Cardiac muscle cell (in vitro differentiated cells and primary cell): Measurements from ENCODE around the gene SNAP91. TPM values are rescaled to one million over a fixed set of nuclear protein-coding genes. Genes with fewer than 3 reads are reported as not detected.

Source experiments
- DNase-seq, 2 donors: peaks; one replicate each; pipeline versions ENCODE4 v3.0.0 to v3.0.0-alpha.2; 2010 to 2017; ENCODE audit warnings: low read depth in 1 of 2, low spot score in 1 of 2
- H3K27ac ChIP-seq: fragments of 200-600 bp; sonication (generic); 2 replicates; pipeline ENCODE4 v1.5.1; 2016
- H3K27me3 ChIP-seq: fragments of 200-600 bp; sonication (generic); 2 replicates; pipeline ENCODE4 v1.6.0; 2016; ENCODE audit warnings: control low read depth
- H3K36me3 ChIP-seq: fragments of 200-600 bp; sonication (generic); 2 replicates; pipeline ENCODE4 v1.5.1; 2016; ENCODE audit warnings: control low read depth
- H3K4me1 ChIP-seq: fragments of 200-600 bp; sonication (generic); 2 replicates; pipeline ENCODE4 v1.8.1; 2017; ENCODE audit warnings: low read depth, mild to moderate bottlenecking, mixed run types
- H3K4me3 ChIP-seq: fragments of 200-600 bp; sonication (generic); 2 replicates; pipeline ENCODE4 v1.5.1; 2016; ENCODE audit warnings: mild to moderate bottlenecking
- H3K9me3 ChIP-seq: fragments of 200-600 bp; sonication (generic); 2 replicates; pipeline ENCODE4 v1.5.1; 2017; ENCODE audit warnings: low read depth, mild to moderate bottlenecking, control low read depth
- CTCF ChIP-seq: IDR thresholded peaks from 2 replicates; pipeline ENCODE4 v1.5.1; 2012; ENCODE audit warnings: low read depth, mild to moderate bottlenecking, low read length
- polyA plus RNA-seq: library from polyadenylated mRNA; unstranded; fragments of >200 nt; fragmentation: Nextera tagmentation; extraction: Ambion mirVana; gene quantifications from 2 replicates; pipeline ENCODE4 v1.2.1, GENCODE V29; 2016
- total RNA-seq: library from RNA; depleted of rRNA; stranded (reverse); fragments of >200 nt; gene quantifications from 2 replicates; pipeline ENCODE4 v1.2.3, GENCODE V29; 2016

Gene SNAP91
- total and polyA plus RNA-seq, 2 experiments from 2014 or later = 18.3 to 27.4 TPM

DNA sequence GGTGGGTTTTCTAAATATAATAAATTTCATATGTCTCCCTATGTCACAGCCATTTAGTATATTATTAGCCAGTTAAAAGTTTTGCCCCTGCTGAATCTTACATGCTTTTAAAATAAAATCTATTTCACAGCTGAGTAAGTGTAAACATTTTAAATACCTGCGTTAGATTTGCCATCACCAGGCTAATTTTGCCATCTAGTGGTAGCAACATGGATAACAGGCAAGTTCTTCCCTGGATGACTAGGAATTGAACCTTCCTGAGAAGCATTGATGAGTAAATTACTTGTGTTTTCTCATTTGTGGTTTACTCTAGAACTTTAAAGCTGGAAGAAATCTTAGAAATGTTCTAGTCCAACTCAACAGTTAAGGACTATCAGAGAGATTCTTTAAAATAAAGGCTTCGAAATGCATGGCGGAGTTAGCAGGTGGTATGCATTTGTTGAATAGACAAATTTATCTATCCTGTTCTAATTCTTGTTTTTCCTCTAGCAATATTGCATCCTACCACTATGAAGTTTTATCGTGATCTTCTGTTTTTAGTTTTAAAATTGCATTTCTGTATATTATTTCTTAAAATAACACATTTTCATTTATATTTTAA is 193.9 kb downstream of the SNAP91 start:
- Histone ChIP-seq H3K27me3 (no peaks in the 10 kb centered on the region), H3K4me3 (peak overlapping the region; percentile 59), H3K27ac (no peak overlapping the region), H3K4me1 (peaks cover 7% of the 10 kb centered on the region), H3K36me3 (no peaks in the 10 kb centered on the region), H3K9me3 (no peaks in the 10 kb centered on the region)
- DNase-seq = peak; percentile 64 to 77
- TF ChIP-seq CTCF = peak; percentile 81

- no peaks in the 10 kb centered on the region for H3K9me3 ChIP-seq
- no peak for DNase-seq
- H3K27me3 ChIP-seq = no peaks in the 10 kb centered on the region
- H3K4me1 ChIP-seq = peaks cover 7% of the 10 kb centered on the region
- H3K27ac ChIP-seq = no peak overlapping the region
- no peaks in the 10 kb centered on the region for H3K36me3 ChIP-seq
- TF ChIP-seq CTCF = no peak
- peak overlapping the region; percentile 59 for H3K4me3 ChIP-seq
These were observed 194.4 kb downstream of the SNAP91 start for GRCh38 chr6:83514466-83514865.

- peak within 1 kb of the TSS; percentile 27 for H3K27ac ChIP-seq
- H3K27me3 ChIP-seq = no peaks in the 10 kb centered on the region
- H3K36me3 ChIP-seq = no peaks in the 10 kb centered on the region
- H3K4me1 ChIP-seq = peaks cover 7% of the 10 kb centered on the region
- H3K9me3 ChIP-seq = no peaks in the 10 kb centered on the region
- peak; percentile 68 to 87 for DNase-seq
- peak within 1 kb of the TSS; percentile 59 for H3K4me3 ChIP-seq
- peak; percentile 91 for TF ChIP-seq CTCF
These were observed 196.8 kb downstream of the SNAP91 start, which contains the start of gene PRSS35 for GRCh38 chr6:83511901-83512681. Gene PRSS35 (plus strand): TSS chr6:83512534. CDS start chr6:83523442, 10,908 bp downstream.

DNA sequence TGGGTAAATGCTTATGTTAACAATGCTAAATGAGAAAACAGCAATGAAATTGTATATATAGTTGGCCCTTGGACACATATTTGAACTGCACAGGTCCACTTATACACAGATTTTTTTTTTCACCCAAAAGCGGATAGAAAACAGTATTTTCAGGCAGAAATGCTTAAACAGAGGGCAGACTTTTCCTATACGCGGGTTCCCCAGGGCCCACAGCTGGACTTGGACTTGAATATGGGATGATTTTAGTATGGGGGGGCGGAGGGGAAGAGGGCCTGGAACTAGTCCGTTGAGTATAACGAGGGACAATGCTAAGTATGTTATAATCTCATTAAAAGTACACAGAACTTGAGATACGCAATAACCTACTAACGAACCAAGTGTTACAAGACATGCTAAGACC is 197.6 kb downstream of the SNAP91 start:
- H3K27ac ChIP-seq = no peak overlapping the region

DNA sequence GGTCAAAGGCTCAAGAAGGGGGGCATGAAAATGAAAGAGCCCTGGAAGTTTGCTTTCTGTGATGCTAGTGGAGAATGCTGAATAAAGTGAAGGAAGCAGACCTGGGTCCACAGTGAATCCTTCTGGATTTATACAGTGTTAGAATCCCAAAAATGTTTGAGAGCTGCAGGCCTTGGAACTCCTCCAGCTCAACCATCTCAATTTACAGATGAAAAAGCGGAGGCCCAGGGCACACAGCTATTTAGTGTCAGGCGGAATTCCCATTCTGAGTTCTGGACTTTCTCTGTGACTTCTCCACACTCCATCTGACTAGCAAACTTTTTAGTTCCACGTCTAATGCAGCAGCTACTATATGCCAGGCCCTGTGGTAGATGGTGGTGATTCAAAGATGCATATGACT is 198.1 kb downstream of the SNAP91 start:
- TF ChIP-seq CTCF = no peak
- Histone ChIP-seq H3K27ac (no peak overlapping the region), H3K4me1 (peaks cover 7% of the 10 kb centered on the region), H3K27me3 (no peaks in the 10 kb centered on the region), H3K4me3 (no peak overlapping the region), H3K36me3 (no peaks in the 10 kb centered on the region), H3K9me3 (no peaks in the 10 kb centered on the region)
- DNase-seq = no peak

More for the DNA sequence above, 197.6 kb downstream of the SNAP91 start:
- no peak for TF ChIP-seq CTCF
- H3K36me3 ChIP-seq = no peaks in the 10 kb centered on the region
- H3K27me3 ChIP-seq = no peaks in the 10 kb centered on the region
- DNase-seq = no peak
- no peaks in the 10 kb centered on the region for H3K9me3 ChIP-seq
- peaks cover 7% of the 10 kb centered on the region for H3K4me1 ChIP-seq
- H3K4me3 ChIP-seq = no peak overlapping the region
